AG20443 (cell line): ENCODE measurements around the gene RSPH4A.
"Not testable (repeated sequence)": the region's sequence is repeated elsewhere in the genome, so short reads cannot be mapped to it uniquely, and the experiment has no call there.

Experiments used
- DNase-seq: peaks from one replicate; pipeline ENCODE4 v3.0.0; 2012; ENCODE audit warnings: low spot score, mixed read lengths

RSPH4A gene

GRCh38 chr6:116615937-116616736, at the start of gene RSPH4A:
TSS of gene RSPH4A (plus strand) at chr6:116616479. CDS start at chr6:116616624, 145 bp downstream.
- DNase-seq = peak; percentile 96

DNA sequence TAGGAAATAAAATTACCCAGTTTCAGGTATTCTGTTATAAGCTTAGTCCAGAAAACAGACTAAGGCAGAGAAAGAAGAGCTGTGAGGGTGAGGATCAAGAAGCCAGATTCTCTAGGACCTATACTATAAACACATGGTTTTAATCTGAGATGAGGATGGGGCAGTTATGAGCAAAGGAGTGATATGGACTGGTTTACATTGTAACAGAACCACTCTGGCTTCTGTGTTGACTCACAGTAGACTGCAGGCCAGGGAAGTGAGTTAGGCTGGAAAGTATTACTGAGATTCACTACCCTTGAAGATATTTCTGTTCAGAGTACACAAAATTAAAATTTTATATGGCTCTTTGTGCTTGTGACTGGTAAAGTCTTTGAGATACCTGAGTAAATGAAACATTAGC, 48.2 kb upstream of the RSPH4A start:
- DNase-seq = no peak

GRCh38 chr6:116568821-116569755, 47.2 kb upstream of the RSPH4A start:
- DNase-seq = no peak

- peak; percentile 98 for DNase-seq
Observed at GRCh38 chr6:116570856-116571682, 45.2 kb upstream of the RSPH4A start, which contains the start of gene RWDD1. TSS of gene RWDD1 (plus strand) at chr6:116571504. CDS start at chr6:116571583, 79 bp downstream.

DNA sequence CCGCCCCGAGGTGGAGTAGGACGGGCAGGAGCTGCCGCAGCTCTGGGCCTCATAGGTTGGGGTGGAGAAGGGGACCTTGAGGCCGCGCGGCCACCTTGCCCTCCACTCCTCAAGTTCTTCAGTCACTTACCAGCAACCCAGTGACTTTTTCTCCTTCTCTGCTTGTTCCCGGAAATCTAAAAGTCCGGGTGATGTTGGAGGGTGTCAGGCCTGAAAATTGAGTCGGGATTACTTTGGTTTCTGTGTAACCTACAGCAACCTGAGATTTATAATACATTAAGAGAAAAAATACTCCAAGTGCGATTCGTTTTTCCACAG, 44.6 kb upstream of the RSPH4A start:
- DNase-seq = no peak

- DNase-seq = peak; percentile 47
Observed at GRCh38 chr6:116572162-116572561, 44.1 kb upstream of the RSPH4A start.

DNA sequence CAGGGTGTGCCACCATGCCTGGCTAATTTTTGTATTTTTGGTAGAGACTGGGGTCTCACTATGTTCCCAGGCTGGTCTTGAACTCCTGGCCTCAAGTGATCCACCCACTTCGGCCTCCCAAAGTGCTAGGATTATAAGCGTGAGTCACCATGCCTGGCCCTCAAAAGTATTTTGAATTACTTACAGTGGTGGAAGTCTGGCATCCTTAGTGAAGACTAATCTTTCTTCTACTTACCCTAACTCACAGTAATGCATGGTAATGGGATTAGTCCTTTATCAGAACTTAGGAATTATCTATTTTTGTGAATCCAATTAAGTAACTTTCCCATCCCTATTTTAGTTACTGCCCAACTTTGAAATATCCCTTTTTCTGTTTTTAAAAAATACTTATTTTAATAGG, 41.1 kb upstream of the RSPH4A start:
- DNase-seq = no peak

DNA sequence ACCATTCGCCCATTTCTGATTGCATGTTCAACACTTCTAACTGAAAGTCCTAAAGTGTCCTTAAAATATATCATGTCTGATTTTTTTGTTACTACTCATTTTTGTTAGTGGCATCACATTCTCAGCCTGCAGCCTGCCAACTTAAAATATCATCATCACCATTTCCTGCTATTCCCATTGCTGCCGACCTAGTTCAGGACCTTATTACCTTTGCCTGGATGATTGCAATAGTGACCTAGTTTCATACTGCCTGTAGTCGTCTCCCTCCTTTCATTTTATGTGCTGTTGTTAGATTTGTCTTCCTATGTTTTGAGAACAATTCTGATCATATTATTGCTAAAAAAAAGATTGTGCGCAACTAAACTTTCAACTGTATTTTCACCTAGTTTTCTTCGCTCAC, 38.8 kb upstream of the RSPH4A start:
- DNase-seq = no peak

- no peak for DNase-seq
Observed at GRCh38 chr6:116578335-116578734, 37.9 kb upstream of the RSPH4A start.

DNA sequence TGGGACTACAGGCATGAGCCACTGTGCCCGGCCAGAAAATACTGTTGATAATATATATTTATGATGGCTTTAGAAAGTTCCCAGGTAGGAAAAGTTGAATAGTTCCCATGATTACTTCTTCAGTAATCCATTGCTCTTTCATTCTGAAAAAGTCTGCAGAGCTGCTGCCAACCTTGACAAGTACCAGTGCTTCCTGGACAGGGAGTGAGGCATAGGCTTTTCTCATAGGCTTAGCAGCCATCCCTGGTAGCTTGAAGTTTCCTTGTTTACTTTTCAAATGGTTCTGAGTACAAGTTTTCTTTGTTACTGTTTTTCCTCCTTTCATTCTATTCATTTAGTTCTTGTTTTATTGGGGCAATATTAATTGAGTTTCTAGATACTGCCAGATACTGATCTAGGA, 37.1 kb upstream of the RSPH4A start:
- DNase-seq = no peak

DNA sequence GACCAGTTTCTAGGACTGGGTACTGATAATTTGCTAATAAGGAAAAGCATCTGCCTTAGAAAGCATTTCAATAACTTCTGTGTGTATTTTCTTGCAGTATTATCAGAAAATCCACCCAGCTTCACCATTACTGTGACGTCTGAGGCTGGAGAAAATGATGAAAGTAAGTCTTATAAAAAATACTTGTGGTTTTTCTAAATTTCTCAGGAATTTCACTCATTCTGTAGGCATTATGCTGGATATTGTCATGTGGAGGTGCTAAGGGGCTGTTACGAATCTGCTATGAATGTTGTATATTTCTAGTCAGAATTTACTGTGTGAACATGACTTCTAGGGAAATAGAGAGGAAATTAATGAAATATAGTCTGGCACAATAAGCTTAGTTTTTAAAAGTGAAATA, 36.1 kb upstream of the RSPH4A start:
- peak; percentile 41 for DNase-seq

DNA sequence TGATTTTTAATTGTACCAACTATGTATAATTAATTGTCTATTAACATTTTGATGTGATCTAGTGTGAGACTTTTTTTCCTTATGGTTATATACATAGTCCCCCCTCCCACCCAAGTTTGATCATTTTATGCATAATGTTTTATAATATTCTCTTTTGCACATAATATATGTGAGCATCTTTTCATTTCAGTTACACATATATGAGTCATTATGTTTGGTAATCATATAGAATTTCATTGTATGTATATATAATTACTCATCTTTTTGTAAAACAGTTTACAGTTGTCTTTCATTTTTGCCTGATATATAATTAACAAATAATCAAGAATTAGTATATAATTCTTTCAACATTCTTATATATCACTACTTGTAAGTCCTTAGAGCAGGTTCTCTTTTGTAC, 30.0 kb upstream of the RSPH4A start:
- no peak for DNase-seq

GRCh38 chr6:116586738-116587137, 29.5 kb upstream of the RSPH4A start:
- no peak for DNase-seq

- no peak for DNase-seq
Observed at GRCh38 chr6:116595247-116595646, 21.0 kb upstream of the RSPH4A start.

- DNase-seq = peak; percentile 11
Observed at GRCh38 chr6:116596815-116597214, 19.5 kb upstream of the RSPH4A start.

DNA sequence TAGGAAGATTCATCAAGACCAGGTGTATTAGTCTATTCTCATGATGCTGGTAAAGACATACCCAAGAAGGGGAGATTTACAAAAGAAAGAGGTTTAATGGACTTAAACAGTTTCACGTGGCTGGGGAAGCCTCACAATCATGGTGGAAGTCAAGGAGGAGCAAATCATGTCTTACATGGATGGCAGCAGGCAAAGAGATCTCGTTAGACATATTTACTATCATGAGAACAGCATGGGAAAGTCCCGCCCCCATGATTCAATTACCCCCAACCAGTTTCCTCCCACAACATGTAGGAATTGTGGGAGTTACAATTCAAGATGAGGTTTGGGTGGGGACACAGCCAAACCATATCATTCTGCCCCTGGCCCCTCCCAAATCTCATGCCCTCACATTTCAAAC, 12.4 kb upstream of the RSPH4A start:
- DNase-seq = not testable (repeated sequence)

DNA sequence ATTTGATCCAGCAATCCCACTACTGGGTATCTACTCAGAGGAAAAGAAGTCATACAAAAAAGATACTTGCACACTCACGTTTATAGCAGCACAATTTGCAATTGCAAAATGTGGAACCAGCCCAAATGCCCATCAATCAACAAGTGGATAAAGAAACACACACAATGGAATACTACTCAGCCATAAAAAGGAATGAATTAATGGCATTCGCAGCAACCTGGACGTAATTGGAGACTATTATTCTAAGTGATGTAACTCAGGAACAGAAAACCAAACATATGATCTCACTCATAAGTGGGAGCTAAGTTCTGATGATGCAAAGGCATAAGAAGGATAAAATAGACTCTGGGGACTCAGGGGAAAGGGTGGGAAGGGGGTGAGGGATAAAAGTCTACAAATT, 11.4 kb upstream of the RSPH4A start:
- not testable (repeated sequence) for DNase-seq

DNA sequence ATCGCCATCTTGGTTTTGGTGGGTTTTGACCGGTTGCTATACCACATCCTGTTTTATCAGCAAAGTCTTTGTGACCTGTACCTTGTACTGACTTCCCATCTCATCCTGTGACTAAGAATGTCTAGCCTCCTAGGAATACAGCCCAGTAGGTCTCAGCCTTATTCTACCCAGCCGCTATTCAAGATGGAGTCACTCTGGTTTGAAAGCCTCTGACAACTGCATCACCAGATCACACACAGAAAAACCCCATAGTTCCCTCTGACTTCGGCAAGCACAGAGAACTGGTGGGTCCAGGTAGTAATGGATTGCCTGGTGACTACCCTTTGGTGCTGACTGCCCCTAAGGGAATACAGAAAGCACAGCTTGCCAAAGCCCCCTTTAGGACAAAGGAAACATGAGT, 10.3 kb upstream of the RSPH4A start:
- no peak for DNase-seq

GRCh38 chr6:116611056-116611455, 5.2 kb upstream of the RSPH4A start:
- DNase-seq = no peak

DNA sequence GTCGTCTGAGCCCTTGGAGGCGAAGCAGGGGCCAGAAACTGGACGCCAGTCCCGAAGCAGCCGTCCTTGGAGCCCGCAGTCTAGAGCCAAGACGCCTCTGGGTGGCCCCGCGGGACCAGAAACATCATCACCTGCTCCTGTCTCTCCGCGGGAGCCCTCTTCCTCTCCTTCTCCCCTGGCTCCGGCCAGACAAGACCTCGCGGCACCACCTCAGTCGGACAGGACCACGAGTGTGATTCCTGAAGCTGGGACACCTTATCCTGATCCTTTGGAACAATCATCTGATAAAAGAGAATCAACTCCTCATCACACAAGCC, 416 bp downstream of the RSPH4A start:
- peak; percentile 51 for DNase-seq

- no peak for DNase-seq
Observed at GRCh38 chr6:116624036-116624805, 7.9 kb downstream of the RSPH4A start.

GRCh38 chr6:116625872-116626271, 9.6 kb downstream of the RSPH4A start:
- DNase-seq = no peak
